A673 (cell line): ENCODE data around the gene MDM2.

ENCODE experiments used
- CTCF ChIP-seq: fragments of 300-800, 200-600 bp; sonication (generic); conservative IDR thresholded peaks from 2 replicates; pipeline ENCODE4 v1.5.1; 2017; ENCODE audit warnings: low read depth, mild to moderate bottlenecking, antibody characterized with exemption, low read length, moderate library complexity, mixed read lengths
- EZH2 ChIP-seq: fragments of 200-600 bp; sonication (generic); IDR thresholded peaks from 2 replicates; pipeline ENCODE4 v1.6.1; 2017; ENCODE audit warnings: borderline replicate concordance, low read depth, mild to moderate bottlenecking, mixed read lengths, antibody characterized with exemption, low read length; ENCODE audit not compliant: poor library complexity, severe bottlenecking

DNA sequence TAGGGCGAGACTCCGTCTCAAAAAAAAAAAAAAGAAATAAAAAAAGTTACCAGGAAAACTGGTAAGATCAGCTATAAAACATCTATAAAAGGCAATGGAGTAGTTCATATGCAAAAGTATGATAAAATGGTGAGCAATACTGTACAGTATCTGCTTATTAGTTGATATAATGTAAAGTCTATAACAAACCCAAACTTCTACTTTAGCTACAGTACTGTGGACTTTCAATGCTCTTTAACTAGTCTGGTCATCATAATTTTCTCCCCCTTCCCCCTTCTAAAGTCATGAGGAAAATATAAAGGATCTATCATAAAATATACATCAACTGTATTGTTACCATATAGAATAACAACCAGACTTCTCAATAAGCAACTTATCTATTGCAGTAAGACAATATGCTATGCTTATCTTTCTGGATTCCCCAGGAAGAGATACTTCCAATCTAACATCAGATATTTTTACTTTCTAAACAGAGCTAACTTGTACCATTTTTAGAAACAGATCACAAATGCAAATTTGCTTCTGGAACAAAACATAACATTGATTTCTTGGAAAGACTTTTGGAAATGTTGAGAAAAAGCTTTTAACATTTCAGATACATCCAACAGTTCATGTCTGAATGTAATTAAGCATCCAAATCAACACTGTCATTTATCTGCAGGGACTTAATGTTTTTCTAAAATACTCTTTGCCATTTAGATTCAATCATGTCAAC lies 43.8 kb downstream of the MDM2 start:
- no peak for TF ChIP-seq CTCF
- no peak for TF ChIP-seq EZH2
